Muscle of leg (tissue), 11 donors: ENCODE measurements around the gene ZC3H12D. TPM values are rescaled to one million over a fixed set of nuclear protein-coding genes. Genes with fewer than 3 reads are reported as not detected.

Experiments used
- DNase-seq: peaks from one replicate; pipeline ENCODE4 v3.0.0; 2013
- H3K27ac ChIP-seq: one replicate; pipeline ENCODE4 v1.5.1; 2013; ENCODE audit warnings: mild to moderate bottlenecking, low read length, control low read depth
- H3K27me3 ChIP-seq: one replicate; pipeline ENCODE4 v1.6.1; 2013; ENCODE audit warnings: low read length; ENCODE audit not compliant: control insufficient read depth, insufficient read depth
- H3K36me3 ChIP-seq: one replicate; pipeline ENCODE4 v1.6.1; 2013; ENCODE audit warnings: low read length; ENCODE audit not compliant: control insufficient read depth, insufficient read depth
- H3K4me1 ChIP-seq: one replicate; pipeline ENCODE4 v1.6.1; 2013; ENCODE audit warnings: low read length; ENCODE audit not compliant: control insufficient read depth, insufficient read depth
- H3K4me3 ChIP-seq: one replicate; pipeline ENCODE4 v1.5.1; 2013; ENCODE audit warnings: low read length, control low read depth
- H3K9me3 ChIP-seq: replicated peaks from 2 replicates; pipeline ENCODE4 v1.6.1; 2013; ENCODE audit warnings: low read depth, low read length; ENCODE audit not compliant: control insufficient read depth
- WGBS: methylation state at CpG from one replicate; pipeline ENCODE4 v1.1.5; 2013; ENCODE audit warnings: missing lambda C conversion rate; ENCODE audit not compliant: insufficient coverage; 5-methylcytosine and 5-hydroxymethylcytosine counted together
- polyA plus RNA-seq, 8 donors: library from polyadenylated mRNA; unstranded; fragments of 120-200 nt; gene quantifications; one replicate each; pipeline versions ENCODE4 v1.2.1 to v1.2.3, GENCODE V29; 2013; ENCODE audit warnings: inconsistent platforms in 1 of 8, low replicate concordance in 1 of 8; ENCODE audit not compliant: insufficient read length in 8 of 8, insufficient read depth in 1 of 8
- total RNA-seq: library from RNA; stranded (reverse); fragments of 120-200 nt; gene quantifications from one replicate; pipeline ENCODE4 v1.2.4, GENCODE V29; 2013

ZC3H12D gene
- total and polyA plus RNA-seq, 9 donors: 0.11 to 0.75 (median 0.24) TPM

GRCh38 chr6:149452037-149452939, 32.5 kb downstream of the ZC3H12D start:
- no peaks in the 10 kb centered on the region for H3K9me3 ChIP-seq
- WGBS: 87% methylated on average over 12 of the region's 13 CpGs
- peaks cover 47% of the 10 kb centered on the region for H3K4me1 ChIP-seq
- no peak overlapping the region for H3K4me3 ChIP-seq
- no peak for DNase-seq
- peaks cover 38% of the 10 kb centered on the region for H3K27me3 ChIP-seq
- no peak overlapping the region for H3K27ac ChIP-seq
- H3K36me3 ChIP-seq: no peaks in the 10 kb centered on the region

- no peaks in the 10 kb centered on the region for H3K9me3 ChIP-seq
- H3K27me3 ChIP-seq: peaks cover 38% of the 10 kb centered on the region
- H3K27ac ChIP-seq: no peak overlapping the region
- no peaks in the 10 kb centered on the region for H3K36me3 ChIP-seq
- peaks cover 47% of the 10 kb centered on the region for H3K4me1 ChIP-seq
- 15% methylated on average over 40 of the region's 47 CpGs for WGBS
- peak; percentile 39 for DNase-seq
- H3K4me3 ChIP-seq: peak overlapping the region; percentile 17
These were observed 33.3 kb downstream of the ZC3H12D start for GRCh38 chr6:149451376-149452036.

- peaks cover 38% of the 10 kb centered on the region for H3K27me3 ChIP-seq
- 2% methylated on average over 89 of the region's 89 CpGs for WGBS
- no peaks in the 10 kb centered on the region for H3K36me3 ChIP-seq
- H3K27ac ChIP-seq: no peak overlapping the region
- peaks cover 50% of the 10 kb centered on the region for H3K4me1 ChIP-seq
- no peaks in the 10 kb centered on the region for H3K9me3 ChIP-seq
- DNase-seq: peak; percentile 53
- H3K4me3 ChIP-seq: peak overlapping the region; percentile 30
These were observed 34.0 kb downstream of the ZC3H12D start for GRCh38 chr6:149450679-149451375.

- DNase-seq: no peak
- H3K27ac ChIP-seq: no peak overlapping the region
- no peaks in the 10 kb centered on the region for H3K9me3 ChIP-seq
- peak overlapping the region; percentile 30 for H3K4me3 ChIP-seq
- H3K4me1 ChIP-seq: peaks cover 51% of the 10 kb centered on the region
- H3K36me3 ChIP-seq: no peaks in the 10 kb centered on the region
- H3K27me3 ChIP-seq: peaks cover 38% of the 10 kb centered on the region
- WGBS: 80% methylated on average over 10 of the region's 14 CpGs
These were observed 34.8 kb downstream of the ZC3H12D start for GRCh38 chr6:149449831-149450678.

- Histone ChIP-seq H3K27ac (no peak overlapping the region), H3K9me3 (no peaks in the 10 kb centered on the region), H3K36me3 (no peaks in the 10 kb centered on the region), H3K27me3 (peaks cover 38% of the 10 kb centered on the region), H3K4me3 (no peak overlapping the region), H3K4me1 (peaks cover 43% of the 10 kb centered on the region)
- WGBS: 88% methylated on average over 1 of the region's 5 CpGs
- no peak for DNase-seq
These were observed 35.9 kb downstream of the ZC3H12D start for GRCh38 chr6:149448821-149449453.

DNA sequence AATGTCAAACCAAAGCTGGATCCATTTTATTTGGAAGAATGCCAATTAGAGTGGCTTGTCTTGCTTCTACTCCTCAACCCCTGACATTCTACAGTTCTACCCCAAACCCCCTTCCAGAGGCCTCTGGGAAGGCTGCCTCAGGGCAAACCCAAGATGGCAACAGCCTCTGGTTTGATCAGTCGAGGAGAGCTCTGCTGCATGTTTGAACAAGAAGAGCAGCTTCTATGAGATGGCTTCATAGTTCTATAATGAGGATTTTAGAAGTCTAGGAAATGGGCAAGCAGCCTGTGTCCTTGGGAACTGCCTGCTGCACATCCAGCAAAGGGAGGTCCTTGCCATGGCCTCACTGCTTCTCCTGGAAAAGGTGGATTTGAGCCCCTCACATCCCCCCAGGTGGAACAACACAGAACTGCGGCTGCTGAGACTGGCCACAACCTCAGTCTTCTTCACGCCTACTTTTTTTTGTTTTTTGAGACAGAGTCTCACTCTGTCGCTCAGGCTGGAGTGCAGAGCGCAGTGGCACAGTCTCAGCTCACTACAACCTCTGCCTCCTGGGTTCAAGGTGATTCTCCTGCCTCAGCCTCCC, 37.9 kb downstream of the ZC3H12D start:
- 96% methylated on average over 3 of the region's 5 CpGs for WGBS
- H3K4me3 ChIP-seq: no peak overlapping the region
- H3K27me3 ChIP-seq: peaks cover 29% of the 10 kb centered on the region
- H3K36me3 ChIP-seq: no peaks in the 10 kb centered on the region
- H3K4me1 ChIP-seq: peaks cover 33% of the 10 kb centered on the region
- no peak overlapping the region for H3K27ac ChIP-seq
- no peak for DNase-seq
- H3K9me3 ChIP-seq: no peaks in the 10 kb centered on the region

DNA sequence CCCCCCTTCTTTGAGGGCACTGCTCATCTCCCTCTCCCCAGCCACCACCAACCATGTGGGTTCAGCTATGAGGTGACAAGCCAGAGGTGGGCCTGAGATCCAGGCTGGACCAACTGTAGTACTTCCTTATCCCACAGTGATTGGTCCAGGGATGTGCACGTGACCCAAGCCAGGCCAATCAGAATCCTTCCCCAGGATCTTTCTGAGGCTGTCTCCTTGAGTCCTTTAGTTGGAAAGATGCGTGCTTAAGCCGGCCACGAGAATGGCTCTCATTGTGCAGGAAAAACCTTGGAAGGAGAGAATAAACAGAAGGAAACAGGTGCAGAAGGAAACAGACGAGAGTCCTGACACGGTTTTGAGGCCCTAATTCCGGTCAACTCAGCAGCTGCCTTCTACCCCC, 39.2 kb downstream of the ZC3H12D start:
- Histone ChIP-seq H3K4me1 (peaks cover 32% of the 10 kb centered on the region), H3K4me3 (no peak overlapping the region), H3K9me3 (no peaks in the 10 kb centered on the region), H3K27ac (peak overlapping the region; percentile 15), H3K36me3 (no peaks in the 10 kb centered on the region), H3K27me3 (peaks cover 19% of the 10 kb centered on the region)
- DNase-seq: peak; percentile 43
- WGBS: 75% methylated on average over 5 of the region's 7 CpGs

DNA sequence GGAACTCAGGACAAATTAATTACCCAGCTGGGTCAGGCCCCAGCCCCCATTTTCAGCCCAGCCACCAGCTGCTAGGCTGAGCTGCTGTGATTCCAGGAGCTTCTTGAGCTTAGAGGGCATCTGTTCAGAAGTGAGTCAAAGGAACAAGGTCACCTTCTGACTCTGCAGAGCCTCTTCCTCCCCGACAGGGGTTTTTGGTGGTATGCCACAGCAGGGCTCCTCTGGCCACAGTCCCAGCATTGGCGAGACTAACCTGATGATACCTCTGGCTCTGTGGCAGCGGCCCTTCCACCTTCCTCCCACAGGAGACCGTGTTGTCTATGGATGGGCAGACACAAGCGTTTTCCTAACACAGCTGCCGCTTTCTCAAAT, 39.7 kb downstream of the ZC3H12D start:
- 67% methylated on average over 1 of the region's 6 CpGs for WGBS
- Histone ChIP-seq H3K4me1 (peaks cover 28% of the 10 kb centered on the region), H3K27ac (peak overlapping the region; percentile 15), H3K27me3 (peaks cover 14% of the 10 kb centered on the region), H3K4me3 (no peak overlapping the region), H3K9me3 (no peaks in the 10 kb centered on the region), H3K36me3 (no peaks in the 10 kb centered on the region)
- DNase-seq: no peak
